HG03159 (cell line): ENCODE measurements around the gene CCND2.

ENCODE experiments used
- ATAC-seq: cut with Tn5 transposase; IDR thresholded peaks from one replicate; pipeline ENCODE4 v1.9.1; 2021; ENCODE audit warnings: mild to moderate bottlenecking, moderate library complexity; ENCODE audit not compliant: unreplicated experiment

Gene CCND2

GRCh38 chr12:4275870-4276301, 2.3 kb downstream of the CCND2 start:
- no peak for ATAC-seq

GRCh38 chr12:4276524-4277204, 3.1 kb downstream of the CCND2 start:
- no peak for ATAC-seq

- no peak for ATAC-seq
These were observed 3.6 kb downstream of the CCND2 start for GRCh38 chr12:4277205-4277543.

- no peak for ATAC-seq
These were observed 4.3 kb downstream of the CCND2 start for GRCh38 chr12:4277857-4278256.

- ATAC-seq, result no peak
These were observed 5.0 kb downstream of the CCND2 start for GRCh38 chr12:4278329-4279197.

- no peak for ATAC-seq
These were observed 5.7 kb downstream of the CCND2 start for GRCh38 chr12:4279198-4279690.

- no peak for ATAC-seq
These were observed 7.0 kb downstream of the CCND2 start for GRCh38 chr12:4280351-4281163.

- ATAC-seq, result no peak
These were observed 7.7 kb downstream of the CCND2 start for GRCh38 chr12:4281173-4281654.

- no peak for ATAC-seq
These were observed 8.7 kb downstream of the CCND2 start for GRCh38 chr12:4282103-4282891.

GRCh38 chr12:4282892-4283511, 9.4 kb downstream of the CCND2 start:
- no peak for ATAC-seq

GRCh38 chr12:4283512-4284255, 10.1 kb downstream of the CCND2 start:
- no peak for ATAC-seq

GRCh38 chr12:4284306-4284705, 10.7 kb downstream of the CCND2 start:
- no peak for ATAC-seq

GRCh38 chr12:4285070-4285469, 11.5 kb downstream of the CCND2 start:
- ATAC-seq, result no peak

GRCh38 chr12:4286228-4286627, 12.7 kb downstream of the CCND2 start:
- no peak for ATAC-seq

GRCh38 chr12:4286771-4287317, 13.3 kb downstream of the CCND2 start:
- no peak for ATAC-seq

- no peak for ATAC-seq
These were observed 14.0 kb downstream of the CCND2 start for GRCh38 chr12:4287325-4288211.

GRCh38 chr12:4288296-4289131, 15.0 kb downstream of the CCND2 start:
- no peak for ATAC-seq
